ENCODE data around the gene FGF2.

GRCh38 chr4:122793811-122794210, 32.8 kb upstream of the FGF2 start:
- TF ChIP-seq POLR2A (IDR thresholded peaks at IDR 0.05), result no peak
- no peak for TF ChIP-seq CTCF (IDR thresholded peaks at IDR 0.05)
- no peak for TF ChIP-seq EP300 (IDR thresholded peaks at IDR 0.05)
